Spleen (tissue), 11 donors: ENCODE results near the gene FOXI2. TPM values are rescaled to one million over a fixed set of nuclear protein-coding genes. Genes with fewer than 3 reads are reported as not detected.

Experiments used
- DNase-seq: peaks from one replicate; pipeline ENCODE4 v3.0.0-alpha.2; 2020
- H3K27ac ChIP-seq, 8 donors: fragments of 200-600 bp; sonication (generic) in 7 of 8; 1 replicate in 4 of 8; 2 replicates in 4 of 8; pipeline versions ENCODE4 v1.5.0 to v1.8.0; 2016 to 2021; ENCODE audit warnings: inconsistent platforms in 4 of 8, mild to moderate bottlenecking in 4 of 8, moderate library complexity in 1 of 8
- H3K27me3 ChIP-seq, 7 donors: fragments of 200-600 bp; sonication (generic) in 6 of 7; replicated peaks in 1 of 7; 1 replicate in 4 of 7; 2 replicates in 3 of 7; pipeline versions ENCODE4 v1.5.0 to v1.8.0; 2016 to 2021; ENCODE audit warnings: inconsistent platforms in 3 of 7, mild to moderate bottlenecking in 1 of 7
- H3K36me3 ChIP-seq, 6 donors: fragments of 200-600 bp; sonication (generic) in 5 of 6; 1 replicate in 4 of 6; 2 replicates in 2 of 6; pipeline versions ENCODE4 v1.5.0 to v1.8.0; 2016 to 2021; ENCODE audit warnings: inconsistent platforms in 2 of 6
- H3K4me1 ChIP-seq, 6 donors: fragments of 200-600 bp; sonication (generic) in 5 of 6; 1 replicate in 3 of 6; 2 replicates in 3 of 6; pipeline versions ENCODE4 v1.5.0 to v1.8.0; 2016 to 2021; ENCODE audit warnings: inconsistent platforms in 3 of 6
- H3K4me3 ChIP-seq, 8 donors: fragments of 200-600 bp; sonication (generic) in 7 of 8; 1 replicate in 4 of 8; 2 replicates in 4 of 8; pipeline versions ENCODE4 v1.5.0 to v1.8.0; 2016 to 2021; ENCODE audit warnings: inconsistent platforms in 4 of 8, mild to moderate bottlenecking in 4 of 8, moderate library complexity in 2 of 8
- H3K9me3 ChIP-seq, 8 donors: fragments of 200-600 bp; sonication (generic) in 7 of 8; 1 replicate in 4 of 8; 2 replicates in 4 of 8; pipeline versions ENCODE4 v1.5.0 to v1.8.0; 2016 to 2021; ENCODE audit warnings: inconsistent platforms in 4 of 8
- CTCF ChIP-seq, 11 experiments: fragments of 200-600 bp in 7 of 11; fragments of 450-650 bp in 4 of 11; sonication (generic) in 4 of 11; IDR thresholded peaks in 8 of 11; conservative IDR thresholded peaks in 3 of 11; 1 replicate in 7 of 11; 2 replicates in 4 of 11; pipeline versions ENCODE4 v1.4.0 to v1.8.0; 2016 to 2021; ENCODE audit warnings: antibody characterized with exemption in 11 of 11, inconsistent platforms in 4 of 11, mild to moderate bottlenecking in 1 of 11
- POLR2A ChIP-seq, 3 donors: fragments of 450-650 bp; IDR thresholded peaks; one replicate each; pipeline ENCODE4 v1.5.1; 2017; ENCODE audit warnings: antibody characterized with exemption in 3 of 3, mild to moderate bottlenecking in 1 of 3
- POLR2AphosphoS5 ChIP-seq, 3 donors: sonication (generic); formaldehyde crosslinking; IDR thresholded peaks; one replicate each; pipeline ENCODE4 v1.5.1; 2017; ENCODE audit warnings: antibody characterized with exemption in 3 of 3
- WGBS, 5 donors: extraction: QIAGEN DNeasy Blood & Tissue Kit in 3 of 5; methylation state at CpG; one replicate each; pipeline versions ENCODE4 v1.1.5 to v1.1.7; 2013 to 2018; 5-methylcytosine and 5-hydroxymethylcytosine counted together
- intact Hi-C: fragments of 100-400 bp; cut with DNase I; formaldehyde crosslinking; loops from one replicate; pipeline ENCODE4 v1.15.0; 2023; ENCODE audit warnings: low total_unique reads
- polyA plus RNA-seq, 3 donors: library from polyadenylated mRNA; stranded (reverse); fragments of 200-250 nt; gene quantifications; one replicate each; pipeline ENCODE4 v1.2.1, GENCODE V29; 2013
- total RNA-seq, 7 donors: library from RNA; depleted of rRNA in 3 of 7; stranded (reverse); fragments of >200 nt in 3 of 7; fragmentation: NEBNext Ultra II Directional in 4 of 7; extraction: Animal tissue kit (Norgen Biotek cat#: 25700) in 4 of 7; gene quantifications; one replicate each; pipeline versions ENCODE4 v1.1.0 to v1.2.1, GENCODE V29; 2016 to 2021
- donor health status: healthy with polysubstance abuse.
- donor health status: DM: no; HTN: no; CAD: no; lungs with moderate emphysema.
- donor health status: DM: no; HTN: no; CAD: no.
- donor health status: Bipolar disorder and iron deficiency.
- donor health status: healthy.
- donor health status: DM: no; HTN: no; CAD: no.
- donor health status: DM: yes; HTN: yes; CAD: no.

The FOXI2 gene
- total and polyA plus RNA-seq, 10 donors, result 0.05 to 1.7 (median 0.37) TPM; not detected in 1

- Histone ChIP-seq H3K4me3 (no peak overlapping the region), H3K9me3 (no peaks in the 10 kb centered on the region), H3K36me3 (no peaks in the 10 kb centered on the region), H3K27me3 (peaks cover 0 to 52% (median 34%) of the 10 kb centered on the region in 7 donors), H3K4me1 (peaks cover 0 to 30% (median 18%) of the 10 kb centered on the region in 6 donors), H3K27ac (no peak overlapping the region)
- intact Hi-C loops, result no loop called here
- DNase-seq, result no peak
- WGBS, 5 donors, result 78 to 95% (median 87%) methylated on average over 4 to 5 of the region's 5 CpGs
- TF ChIP-seq CTCF (IDR thresholded peaks at IDR 0.05 in 8 of 11, conservative IDR thresholded peaks at IDR 0.05 in 3 of 11) (no peak), POLR2A (IDR thresholded peaks at IDR 0.05) (no peak), POLR2AphosphoS5 (IDR thresholded peaks at IDR 0.05) (no peak)
Measured at GRCh38 chr10:127740596-127740995, 3.6 kb downstream of the FOXI2 start.

DNA sequence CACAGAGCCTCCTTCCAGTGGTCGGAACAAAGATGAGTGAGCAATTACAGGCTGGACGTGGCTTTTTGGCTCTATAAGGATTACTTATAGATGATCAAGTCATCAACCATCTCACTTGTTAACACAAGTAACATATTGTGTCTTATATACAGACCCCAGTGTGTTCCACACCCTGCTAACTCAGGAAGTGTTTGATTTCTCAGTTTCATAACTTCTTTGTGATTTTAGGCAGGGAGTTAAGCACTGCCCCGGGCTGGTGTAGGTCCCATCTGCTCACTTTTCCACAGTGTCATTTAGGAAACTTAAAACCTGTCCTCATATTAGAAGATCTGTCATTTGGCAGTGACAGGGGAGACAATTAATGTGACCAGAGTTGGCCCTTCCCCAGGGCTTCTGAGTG, 6.2 kb downstream of the FOXI2 start:
- no peak for DNase-seq
- Histone ChIP-seq H3K4me3 (no peak overlapping the region), H3K9me3 (peaks cover 0 to 8% (median 0%) of the 10 kb centered on the region in 8 donors), H3K4me1 (peaks cover 0 to 9% (median 3%) of the 10 kb centered on the region in 6 donors), H3K27ac (no peak overlapping the region), H3K27me3 (peaks cover 0 to 26% (median 12%) of the 10 kb centered on the region in 7 donors), H3K36me3 (no peaks in the 10 kb centered on the region)
- TF ChIP-seq POLR2AphosphoS5 (IDR thresholded peaks at IDR 0.05) (no peak), CTCF (IDR thresholded peaks at IDR 0.05 in 8 of 11, conservative IDR thresholded peaks at IDR 0.05 in 3 of 11) (no peak), POLR2A (IDR thresholded peaks at IDR 0.05) (no peak)
- intact Hi-C loops, result no loop called here
- WGBS, 5 donors, result 61 to 86% (median 71%) methylated on average over 3 of the region's 3 CpGs

GRCh38 chr10:127744956-127745355, 8.0 kb downstream of the FOXI2 start:
- Histone ChIP-seq H3K9me3 (peaks cover 0 to 22% (median 10%) of the 10 kb centered on the region in 8 donors), H3K4me3 (no peak overlapping the region), H3K36me3 (no peaks in the 10 kb centered on the region), H3K4me1 (no peaks in the 10 kb centered on the region), H3K27me3 (peaks cover 0 to 18% (median 0%) of the 10 kb centered on the region in 7 donors), H3K27ac (no peak overlapping the region)
- no peak for TF ChIP-seq CTCF (IDR thresholded peaks at IDR 0.05 in 8 of 11, conservative IDR thresholded peaks at IDR 0.05 in 3 of 11)
- no peak for TF ChIP-seq POLR2AphosphoS5 (IDR thresholded peaks at IDR 0.05)
- no peak for TF ChIP-seq POLR2A (IDR thresholded peaks at IDR 0.05)
- WGBS, 5 donors, result 67 to 91% (median 80%) methylated on average over 9 of the region's 9 CpGs
- no peak for DNase-seq
- intact Hi-C loops, result no loop called here

DNA sequence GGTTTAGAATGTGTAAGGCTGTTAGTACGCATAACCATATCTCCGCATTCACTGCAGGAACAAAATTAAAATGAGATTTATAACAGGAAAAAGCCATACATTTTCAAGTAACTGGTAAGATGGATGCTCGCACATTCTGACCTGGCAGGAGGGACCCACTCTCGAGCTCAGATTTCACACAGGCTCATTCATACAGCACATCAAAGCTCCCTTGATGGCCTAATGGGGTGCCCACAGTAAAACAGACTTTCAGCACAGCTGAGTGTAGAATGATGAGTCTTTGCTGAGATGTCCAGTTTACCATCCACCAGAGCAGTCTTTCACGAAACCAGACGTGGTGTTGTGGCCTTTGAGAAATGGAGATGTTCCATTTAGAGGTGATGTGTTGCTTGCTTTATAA, 8.9 kb downstream of the FOXI2 start:
- H3K4me1 ChIP-seq, result no peaks in the 10 kb centered on the region
- no peaks in the 10 kb centered on the region for H3K36me3 ChIP-seq
- H3K27ac ChIP-seq, result no peak overlapping the region
- intact Hi-C loops, result no loop called here
- WGBS, 5 donors, result 75 to 81% (median 78%) methylated on average over 6 of the region's 6 CpGs
- peaks cover 0 to 22% (median 10%) of the 10 kb centered on the region in 8 donors for H3K9me3 ChIP-seq
- DNase-seq, result no peak
- H3K27me3 ChIP-seq, result peaks cover 0 to 18% (median 0%) of the 10 kb centered on the region in 7 donors
- TF ChIP-seq CTCF (IDR thresholded peaks at IDR 0.05 in 8 of 11, conservative IDR thresholded peaks at IDR 0.05 in 3 of 11), result no peak
- no peak for TF ChIP-seq POLR2AphosphoS5 (IDR thresholded peaks at IDR 0.05)
- no peak for TF ChIP-seq POLR2A (IDR thresholded peaks at IDR 0.05)
- no peak overlapping the region for H3K4me3 ChIP-seq
